ENCODE data around the gene IRF4.

DNA sequence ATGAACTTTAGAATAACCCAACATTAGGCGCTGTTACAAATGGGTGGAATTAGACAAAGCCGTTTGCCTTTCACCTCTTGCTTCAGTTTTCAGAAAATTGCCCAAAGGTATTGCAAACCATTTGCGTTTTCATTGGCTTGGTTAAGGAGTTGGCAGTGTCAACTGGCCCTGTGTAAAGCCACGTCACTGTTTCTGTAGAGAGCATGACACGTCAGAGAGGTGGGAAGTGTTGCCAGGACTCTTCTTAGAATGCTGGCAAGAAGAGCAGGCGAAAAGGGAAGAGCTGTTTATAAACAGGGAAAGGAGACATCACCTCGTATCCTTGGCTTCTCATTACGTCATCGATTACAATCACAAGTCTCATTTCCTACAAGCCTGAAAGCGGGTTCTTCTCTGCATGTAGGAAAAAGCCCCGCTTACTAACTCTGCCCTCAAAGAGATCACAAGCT, 4.2 kb upstream of the IRF4 start:
- TF ChIP-seq, protein P1, sequence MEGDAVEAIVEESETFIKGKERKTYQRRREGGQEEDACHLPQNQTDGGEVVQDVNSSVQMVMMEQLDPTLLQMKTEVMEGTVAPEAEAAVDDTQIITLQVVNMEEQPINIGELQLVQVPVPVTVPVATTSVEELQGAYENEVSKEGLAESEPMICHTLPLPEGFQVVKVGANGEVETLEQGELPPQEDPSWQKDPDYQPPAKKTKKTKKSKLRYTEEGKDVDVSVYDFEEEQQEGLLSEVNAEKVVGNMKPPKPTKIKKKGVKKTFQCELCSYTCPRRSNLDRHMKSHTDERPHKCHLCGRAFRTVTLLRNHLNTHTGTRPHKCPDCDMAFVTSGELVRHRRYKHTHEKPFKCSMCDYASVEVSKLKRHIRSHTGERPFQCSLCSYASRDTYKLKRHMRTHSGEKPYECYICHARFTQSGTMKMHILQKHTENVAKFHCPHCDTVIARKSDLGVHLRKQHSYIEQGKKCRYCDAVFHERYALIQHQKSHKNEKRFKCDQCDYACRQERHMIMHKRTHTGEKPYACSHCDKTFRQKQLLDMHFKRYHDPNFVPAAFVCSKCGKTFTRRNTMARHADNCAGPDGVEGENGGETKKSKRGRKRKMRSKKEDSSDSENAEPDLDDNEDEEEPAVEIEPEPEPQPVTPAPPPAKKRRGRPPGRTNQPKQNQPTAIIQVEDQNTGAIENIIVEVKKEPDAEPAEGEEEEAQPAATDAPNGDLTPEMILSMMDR (IDR thresholded peaks at IDR 0.05): no peak
- TF ChIP-seq POLR2A (IDR thresholded peaks at IDR 0.05): no peak
- TF ChIP-seq POLR2AphosphoS5 (IDR thresholded peaks at IDR 0.05; ENCODE audit: insufficient read depth in 1 of 2, low read depth in 1 of 2): no peak
